ENCODE results near the gene IFT57. TPM values are rescaled to one million over a fixed set of nuclear protein-coding genes. Genes with fewer than 3 reads are reported as not detected.

IFT57 gene
- total RNA-seq, 1 experiment from 2014 or later: 32.1 TPM

DNA sequence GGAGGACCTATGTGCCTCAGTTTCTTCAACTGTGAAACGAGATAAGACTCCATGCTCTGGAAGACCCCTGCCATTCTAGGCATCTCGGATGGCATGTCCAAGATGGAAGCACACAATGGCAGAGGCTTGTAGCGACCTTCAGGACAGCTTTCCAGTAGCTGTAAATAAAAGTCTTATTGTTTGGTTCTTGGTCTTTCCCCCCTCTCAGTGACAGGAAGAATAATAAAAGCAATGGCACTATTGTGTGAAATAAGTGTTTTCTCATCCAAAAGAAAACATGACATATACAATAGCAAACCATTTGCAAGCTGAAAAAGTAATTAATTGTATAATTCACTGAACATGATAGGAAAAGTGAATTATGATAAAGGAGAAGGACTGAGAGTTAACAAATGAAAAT lies 98.9 kb downstream of the IFT57 start:
- Mint-ChIP-seq H3K27ac (no peak overlapping the region), H3K9me3 (0 out of 2 replicates have a peak, but pooled peaks cover 11% of the 10 kb centered on the region), H3K4me3 (no peak overlapping the region), H3K27me3 (ENCODE audit: low read depth) (no peaks in the 10 kb centered on the region), H3K4me1 (peaks cover 17% of the 10 kb centered on the region), H3K36me3 (no peaks in the 10 kb centered on the region)
- no peak for ATAC-seq
- POLR2A ChIA-PET: no interaction called here
- TF ChIP-seq NFATC4 (CRISPR knock-in tag; IDR thresholded peaks at IDR 0.05): no peak
- TF ChIP-seq GABPB1 (CRISPR knock-in tag; IDR thresholded peaks at IDR 0.05): no peak
- TF ChIP-seq, protein P1, sequence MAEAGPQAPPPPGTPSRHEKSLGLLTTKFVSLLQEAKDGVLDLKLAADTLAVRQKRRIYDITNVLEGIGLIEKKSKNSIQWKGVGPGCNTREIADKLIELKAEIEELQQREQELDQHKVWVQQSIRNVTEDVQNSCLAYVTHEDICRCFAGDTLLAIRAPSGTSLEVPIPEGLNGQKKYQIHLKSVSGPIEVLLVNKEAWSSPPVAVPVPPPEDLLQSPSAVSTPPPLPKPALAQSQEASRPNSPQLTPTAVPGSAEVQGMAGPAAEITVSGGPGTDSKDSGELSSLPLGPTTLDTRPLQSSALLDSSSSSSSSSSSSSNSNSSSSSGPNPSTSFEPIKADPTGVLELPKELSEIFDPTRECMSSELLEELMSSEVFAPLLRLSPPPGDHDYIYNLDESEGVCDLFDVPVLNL (CRISPR knock-in tag; IDR thresholded peaks at IDR 0.05; ENCODE audit: borderline replicate concordance, low read depth): no peak
- TF ChIP-seq, protein P2, sequence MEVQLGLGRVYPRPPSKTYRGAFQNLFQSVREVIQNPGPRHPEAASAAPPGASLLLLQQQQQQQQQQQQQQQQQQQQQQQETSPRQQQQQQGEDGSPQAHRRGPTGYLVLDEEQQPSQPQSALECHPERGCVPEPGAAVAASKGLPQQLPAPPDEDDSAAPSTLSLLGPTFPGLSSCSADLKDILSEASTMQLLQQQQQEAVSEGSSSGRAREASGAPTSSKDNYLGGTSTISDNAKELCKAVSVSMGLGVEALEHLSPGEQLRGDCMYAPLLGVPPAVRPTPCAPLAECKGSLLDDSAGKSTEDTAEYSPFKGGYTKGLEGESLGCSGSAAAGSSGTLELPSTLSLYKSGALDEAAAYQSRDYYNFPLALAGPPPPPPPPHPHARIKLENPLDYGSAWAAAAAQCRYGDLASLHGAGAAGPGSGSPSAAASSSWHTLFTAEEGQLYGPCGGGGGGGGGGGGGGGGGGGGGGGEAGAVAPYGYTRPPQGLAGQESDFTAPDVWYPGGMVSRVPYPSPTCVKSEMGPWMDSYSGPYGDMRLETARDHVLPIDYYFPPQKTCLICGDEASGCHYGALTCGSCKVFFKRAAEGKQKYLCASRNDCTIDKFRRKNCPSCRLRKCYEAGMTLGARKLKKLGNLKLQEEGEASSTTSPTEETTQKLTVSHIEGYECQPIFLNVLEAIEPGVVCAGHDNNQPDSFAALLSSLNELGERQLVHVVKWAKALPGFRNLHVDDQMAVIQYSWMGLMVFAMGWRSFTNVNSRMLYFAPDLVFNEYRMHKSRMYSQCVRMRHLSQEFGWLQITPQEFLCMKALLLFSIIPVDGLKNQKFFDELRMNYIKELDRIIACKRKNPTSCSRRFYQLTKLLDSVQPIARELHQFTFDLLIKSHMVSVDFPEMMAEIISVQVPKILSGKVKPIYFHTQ (CRISPR knock-in tag; IDR thresholded peaks at IDR 0.05): no peak
- TF ChIP-seq, protein P3, sequence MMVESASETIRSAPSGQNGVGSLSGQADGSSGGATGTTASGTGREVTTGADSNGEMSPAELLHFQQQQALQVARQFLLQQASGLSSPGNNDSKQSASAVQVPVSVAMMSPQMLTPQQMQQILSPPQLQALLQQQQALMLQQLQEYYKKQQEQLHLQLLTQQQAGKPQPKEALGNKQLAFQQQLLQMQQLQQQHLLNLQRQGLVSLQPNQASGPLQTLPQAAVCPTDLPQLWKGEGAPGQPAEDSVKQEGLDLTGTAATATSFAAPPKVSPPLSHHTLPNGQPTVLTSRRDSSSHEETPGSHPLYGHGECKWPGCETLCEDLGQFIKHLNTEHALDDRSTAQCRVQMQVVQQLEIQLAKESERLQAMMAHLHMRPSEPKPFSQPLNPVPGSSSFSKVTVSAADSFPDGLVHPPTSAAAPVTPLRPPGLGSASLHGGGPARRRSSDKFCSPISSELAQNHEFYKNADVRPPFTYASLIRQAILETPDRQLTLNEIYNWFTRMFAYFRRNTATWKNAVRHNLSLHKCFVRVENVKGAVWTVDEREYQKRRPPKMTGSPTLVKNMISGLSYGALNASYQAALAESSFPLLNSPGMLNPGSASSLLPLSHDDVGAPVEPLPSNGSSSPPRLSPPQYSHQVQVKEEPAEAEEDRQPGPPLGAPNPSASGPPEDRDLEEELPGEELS (CRISPR knock-in tag; IDR thresholded peaks at IDR 0.05): no peak
- TF ChIP-seq, protein P4, sequence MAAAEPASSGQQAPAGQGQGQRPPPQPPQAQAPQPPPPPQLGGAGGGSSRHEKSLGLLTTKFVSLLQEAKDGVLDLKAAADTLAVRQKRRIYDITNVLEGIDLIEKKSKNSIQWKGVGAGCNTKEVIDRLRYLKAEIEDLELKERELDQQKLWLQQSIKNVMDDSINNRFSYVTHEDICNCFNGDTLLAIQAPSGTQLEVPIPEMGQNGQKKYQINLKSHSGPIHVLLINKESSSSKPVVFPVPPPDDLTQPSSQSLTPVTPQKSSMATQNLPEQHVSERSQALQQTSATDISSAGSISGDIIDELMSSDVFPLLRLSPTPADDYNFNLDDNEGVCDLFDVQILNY (CRISPR knock-in tag; IDR thresholded peaks at IDR 0.05): no peak
- no peak for DNase-seq (ENCODE audit: low spot score)
- CTCF ChIA-PET: interaction anchor here (0.6 to 1.2 kb wide), 2 partner anchors 30 to 34 kb away, joined by 3 read pairs; no protein-coding TSS in a partner anchor

DNA sequence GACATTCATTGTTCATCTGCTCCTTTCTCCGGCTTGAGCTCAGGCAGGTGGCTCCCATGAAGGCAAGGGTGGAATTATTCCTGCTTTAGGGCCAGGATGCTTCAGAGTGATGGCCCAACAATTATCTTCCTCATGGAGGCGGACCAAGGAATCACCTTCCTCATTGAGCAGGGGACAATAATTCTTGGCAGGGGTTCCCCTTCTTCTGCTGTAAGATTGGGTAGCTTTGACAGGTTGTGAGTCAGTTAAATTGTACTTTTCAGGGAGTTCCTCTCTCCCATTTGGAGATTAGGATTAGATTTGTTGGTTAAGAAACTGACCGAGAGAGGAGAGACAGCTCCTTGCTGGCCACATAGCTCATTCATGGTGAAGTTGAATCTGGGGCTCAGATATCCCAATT lies 99.9 kb downstream of the IFT57 start:
- H3K27ac Mint-ChIP-seq: no peak overlapping the region
- no peaks in the 10 kb centered on the region for H3K36me3 Mint-ChIP-seq
- H3K4me1 Mint-ChIP-seq: peaks cover 17% of the 10 kb centered on the region
- no peaks in the 10 kb centered on the region for H3K27me3 Mint-ChIP-seq (ENCODE audit: low read depth)
- ChIA-PET POLR2A (no interaction called here), CTCF (interaction anchor here (1.2 to 1.5 kb wide), 3 partner anchors 9 to 194 kb away, joined by 3 read pairs; no protein-coding TSS in a partner anchor)
- ATAC-seq (no peak), DNase-seq (ENCODE audit: low spot score) (no peak)
- TF ChIP-seq GABPB1 (CRISPR knock-in tag; IDR thresholded peaks at IDR 0.05) (no peak), TCF7 (CRISPR knock-in tag; IDR thresholded peaks at IDR 0.05; ENCODE audit: low read depth) (no peak)
- no peak overlapping the region for H3K4me3 Mint-ChIP-seq
- 0 out of 2 replicates have a peak, but pooled peaks cover 11% of the 10 kb centered on the region for H3K9me3 Mint-ChIP-seq

DNA sequence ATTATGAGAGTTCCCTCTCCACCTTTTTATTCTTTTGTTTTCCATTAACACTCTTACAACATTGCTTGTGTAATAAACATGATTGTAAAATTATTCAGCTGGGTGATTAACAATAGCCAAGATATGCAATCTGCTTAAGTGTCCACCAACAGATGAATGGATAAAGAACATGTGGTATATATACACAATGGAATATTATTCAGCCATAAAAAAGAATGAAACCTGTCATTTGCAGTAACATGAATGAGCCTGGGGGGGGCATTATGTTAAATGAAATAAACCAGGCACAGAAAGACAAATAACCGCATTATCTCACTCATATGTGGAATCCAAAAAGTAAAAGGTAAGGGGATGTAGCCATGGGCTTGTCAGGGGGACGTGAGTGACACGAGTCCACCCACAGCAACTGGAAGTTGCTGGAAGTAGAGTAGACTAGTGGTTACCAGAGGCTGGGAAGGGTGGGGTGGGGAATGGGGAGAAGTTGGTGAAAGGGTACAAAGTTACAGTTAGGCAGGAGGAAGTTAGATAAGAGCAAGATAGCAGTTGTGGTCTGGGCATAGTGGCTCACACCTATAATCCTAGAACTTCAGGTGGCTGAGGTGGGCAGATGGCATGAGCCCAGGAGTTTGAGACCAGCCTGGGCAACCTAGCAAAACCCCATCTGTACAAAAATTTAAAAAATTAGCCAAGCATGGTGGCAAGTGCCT lies 102.7 kb downstream of the IFT57 start:
- ChIA-PET CTCF (no interaction called here), POLR2A (no interaction called here)
- Mint-ChIP-seq H3K4me3 (no peak overlapping the region), H3K4me1 (peaks cover 15% of the 10 kb centered on the region), H3K9me3 (0 out of 2 replicates have a peak, but pooled peaks cover 11% of the 10 kb centered on the region), H3K36me3 (no peaks in the 10 kb centered on the region), H3K27ac (no peak overlapping the region), H3K27me3 (ENCODE audit: low read depth) (no peaks in the 10 kb centered on the region)
- no peak for DNase-seq (ENCODE audit: low spot score)
- ATAC-seq: no peak
- TF ChIP-seq, protein P5, sequence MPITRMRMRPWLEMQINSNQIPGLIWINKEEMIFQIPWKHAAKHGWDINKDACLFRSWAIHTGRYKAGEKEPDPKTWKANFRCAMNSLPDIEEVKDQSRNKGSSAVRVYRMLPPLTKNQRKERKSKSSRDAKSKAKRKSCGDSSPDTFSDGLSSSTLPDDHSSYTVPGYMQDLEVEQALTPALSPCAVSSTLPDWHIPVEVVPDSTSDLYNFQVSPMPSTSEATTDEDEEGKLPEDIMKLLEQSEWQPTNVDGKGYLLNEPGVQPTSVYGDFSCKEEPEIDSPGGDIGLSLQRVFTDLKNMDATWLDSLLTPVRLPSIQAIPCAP (CRISPR knock-in tag; IDR thresholded peaks at IDR 0.05): no peak
- TF ChIP-seq, protein P1 (CRISPR knock-in tag; IDR thresholded peaks at IDR 0.05; ENCODE audit: borderline replicate concordance, low read depth): no peak
- TF ChIP-seq ZNF671 (CRISPR knock-in tag; IDR thresholded peaks at IDR 0.05): no peak
- no peak for TF ChIP-seq EMX1 (CRISPR knock-in tag; IDR thresholded peaks at IDR 0.05)
- TF ChIP-seq ZNF138 (CRISPR knock-in tag; conservative IDR thresholded peaks at IDR 0.05): no peak
- no peak for TF ChIP-seq GRHL2 (CRISPR knock-in tag; IDR thresholded peaks at IDR 0.05; ENCODE audit: insufficient replicate concordance, severe bottlenecking)
- TF ChIP-seq, protein P6, sequence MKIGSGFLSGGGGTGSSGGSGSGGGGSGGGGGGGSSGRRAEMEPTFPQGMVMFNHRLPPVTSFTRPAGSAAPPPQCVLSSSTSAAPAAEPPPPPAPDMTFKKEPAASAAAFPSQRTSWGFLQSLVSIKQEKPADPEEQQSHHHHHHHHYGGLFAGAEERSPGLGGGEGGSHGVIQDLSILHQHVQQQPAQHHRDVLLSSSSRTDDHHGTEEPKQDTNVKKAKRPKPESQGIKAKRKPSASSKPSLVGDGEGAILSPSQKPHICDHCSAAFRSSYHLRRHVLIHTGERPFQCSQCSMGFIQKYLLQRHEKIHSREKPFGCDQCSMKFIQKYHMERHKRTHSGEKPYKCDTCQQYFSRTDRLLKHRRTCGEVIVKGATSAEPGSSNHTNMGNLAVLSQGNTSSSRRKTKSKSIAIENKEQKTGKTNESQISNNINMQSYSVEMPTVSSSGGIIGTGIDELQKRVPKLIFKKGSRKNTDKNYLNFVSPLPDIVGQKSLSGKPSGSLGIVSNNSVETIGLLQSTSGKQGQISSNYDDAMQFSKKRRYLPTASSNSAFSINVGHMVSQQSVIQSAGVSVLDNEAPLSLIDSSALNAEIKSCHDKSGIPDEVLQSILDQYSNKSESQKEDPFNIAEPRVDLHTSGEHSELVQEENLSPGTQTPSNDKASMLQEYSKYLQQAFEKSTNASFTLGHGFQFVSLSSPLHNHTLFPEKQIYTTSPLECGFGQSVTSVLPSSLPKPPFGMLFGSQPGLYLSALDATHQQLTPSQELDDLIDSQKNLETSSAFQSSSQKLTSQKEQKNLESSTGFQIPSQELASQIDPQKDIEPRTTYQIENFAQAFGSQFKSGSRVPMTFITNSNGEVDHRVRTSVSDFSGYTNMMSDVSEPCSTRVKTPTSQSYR (CRISPR knock-in tag; IDR thresholded peaks at IDR 0.05): no peak
- no peak for TF ChIP-seq ZNF121 (CRISPR knock-in tag; IDR thresholded peaks at IDR 0.05)
- no peak for TF ChIP-seq ZNF416 (CRISPR knock-in tag; IDR thresholded peaks at IDR 0.05)
- no peak for TF ChIP-seq ELF4 (CRISPR knock-in tag; IDR thresholded peaks at IDR 0.05; ENCODE audit: low read depth)
- no peak for TF ChIP-seq ZNF423 (CRISPR knock-in tag; IDR thresholded peaks at IDR 0.05)
- no peak for TF ChIP-seq ZNF317 (CRISPR knock-in tag; IDR thresholded peaks at IDR 0.05; ENCODE audit: borderline replicate concordance, low read depth)
- no peak for TF ChIP-seq NFE2L1 (CRISPR knock-in tag; IDR thresholded peaks at IDR 0.05)
- TF ChIP-seq TP53 (CRISPR knock-in tag; IDR thresholded peaks at IDR 0.05): no peak
